ENCODE measurements around the gene LURAP1L.

GRCh38 chr9:12801663-12802062 lies 26.8 kb downstream of the LURAP1L start:
- no peak for TF ChIP-seq CTCF (IDR thresholded peaks at IDR 0.05; ENCODE audit: insufficient read depth, low read depth, low read length)
- no peak for TF ChIP-seq EZH2 (IDR thresholded peaks at IDR 0.05; ENCODE audit: insufficient read depth, low read length)
